NCI-H510A treated with DMSO at 0.1 percent for 48 hours (cell line): Measurements from ENCODE around the gene FIG4.
"Not testable (repeated sequence)": the region's sequence is repeated elsewhere in the genome, so short reads cannot be mapped to it uniquely, and the experiment has no call there.

Source experiments
- DNase-seq: peaks from one replicate; lab custom pipeline; 2025; lab: John Stamatoyannopoulos, UW

FIG4 gene

DNA sequence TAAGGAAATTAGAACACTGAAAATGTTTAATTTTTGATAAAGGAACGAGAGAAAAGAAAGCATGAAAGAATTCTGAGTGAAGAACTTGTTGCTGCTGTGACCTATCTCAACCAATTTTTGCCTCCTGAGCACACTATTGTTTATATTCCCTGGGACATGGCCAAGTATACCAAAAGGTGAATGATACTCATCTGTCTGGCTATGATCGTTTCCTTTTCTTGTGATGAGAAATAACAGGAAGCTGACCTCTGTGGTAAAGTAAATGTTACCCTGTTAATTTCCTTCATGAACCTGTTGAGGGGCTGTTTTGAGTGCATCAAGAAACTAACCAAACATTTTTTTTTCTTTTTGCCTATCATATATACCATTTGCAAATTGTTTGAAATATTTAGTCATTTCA, 69.1 kb downstream of the FIG4 start:
- DNase-seq = no peak

DNA sequence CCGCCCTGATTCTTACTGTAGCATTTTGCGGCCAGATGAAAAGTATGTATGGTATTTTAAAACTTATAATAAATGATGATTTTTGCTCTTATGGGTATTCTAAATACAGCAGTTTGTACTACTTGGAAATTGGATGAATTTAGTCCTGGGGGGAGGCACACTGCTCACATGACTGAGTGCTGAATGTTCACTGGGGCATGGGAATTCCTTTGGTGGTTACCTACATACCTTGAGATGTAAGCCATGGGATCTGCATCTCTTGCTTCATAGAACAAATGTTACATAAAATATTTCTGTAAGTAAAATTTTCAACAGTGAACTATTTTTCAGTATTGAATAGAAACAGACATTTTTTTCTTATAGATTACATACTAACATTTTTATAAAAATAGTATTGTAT, 71.1 kb downstream of the FIG4 start:
- no peak for DNase-seq

DNA sequence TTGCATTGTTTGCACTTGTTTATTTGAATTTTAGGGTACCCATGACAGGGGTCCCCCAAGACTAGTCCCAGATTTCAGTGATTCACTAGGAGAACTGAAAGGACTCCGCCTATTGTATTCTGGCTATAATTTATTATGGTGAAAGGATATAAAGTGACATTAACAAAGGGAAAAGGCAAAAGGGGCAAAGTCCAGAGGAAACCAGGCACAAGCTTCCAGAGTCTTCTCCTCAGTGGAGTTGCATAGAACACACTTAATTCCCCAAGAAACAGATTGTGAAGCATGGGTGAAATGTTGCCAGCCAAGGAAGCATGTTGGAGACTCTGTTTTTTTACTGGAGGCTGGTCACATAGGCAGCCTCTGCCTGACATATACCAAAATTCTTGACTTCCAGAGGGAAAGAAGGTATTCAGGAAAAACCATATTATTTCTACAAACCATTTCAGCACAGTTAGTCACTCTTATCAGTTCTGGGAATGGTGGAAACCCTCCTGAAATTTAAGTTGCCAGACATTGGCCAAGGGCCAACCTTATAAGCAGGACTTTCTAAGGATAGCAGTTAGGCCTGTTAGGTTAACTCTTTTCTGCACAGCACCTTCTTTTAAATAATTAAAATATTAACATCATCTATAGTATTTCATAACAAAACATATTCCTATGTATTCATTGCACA, 71.8 kb downstream of the FIG4 start:
- DNase-seq = no peak

DNA sequence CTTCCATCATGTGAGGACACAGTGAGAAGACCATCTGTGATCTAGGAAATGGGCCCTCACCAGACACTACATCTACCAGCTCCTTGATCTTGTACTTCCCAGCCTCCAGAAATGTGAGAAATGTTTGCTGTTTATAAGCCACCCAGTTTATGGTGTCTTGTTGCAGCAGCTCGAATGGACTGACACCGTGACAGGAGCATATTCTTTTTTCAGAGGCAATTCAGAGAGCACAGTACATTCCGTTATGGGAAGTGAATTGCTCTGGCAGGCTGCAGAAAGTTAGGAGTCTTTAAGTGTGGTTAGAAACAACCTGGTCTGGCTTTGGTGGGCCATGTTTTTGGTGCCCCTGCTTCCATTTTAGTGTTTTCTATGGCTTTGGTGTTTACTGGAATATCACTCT, 75.1 kb downstream of the FIG4 start:
- no peak for DNase-seq

DNA sequence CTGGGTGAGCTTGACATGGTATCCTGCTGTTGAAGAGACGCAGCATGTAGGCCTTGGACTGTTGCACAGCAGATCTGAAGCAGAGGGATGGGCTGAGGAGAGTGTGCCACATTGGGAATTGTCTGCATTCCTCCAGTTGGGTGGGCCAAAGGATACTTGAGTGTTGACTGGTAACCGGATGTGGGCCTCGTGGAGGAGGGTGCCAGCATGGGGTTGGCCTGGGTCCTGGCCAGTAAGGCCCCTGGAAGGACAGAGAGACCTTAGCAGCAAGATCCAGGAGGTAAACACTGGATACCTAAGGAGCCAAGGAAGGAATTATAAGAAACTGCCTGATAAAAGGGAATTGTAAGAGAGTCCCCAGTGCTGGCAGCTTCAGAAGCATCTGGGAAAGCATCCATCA, 76.9 kb downstream of the FIG4 start:
- DNase-seq = no peak

DNA sequence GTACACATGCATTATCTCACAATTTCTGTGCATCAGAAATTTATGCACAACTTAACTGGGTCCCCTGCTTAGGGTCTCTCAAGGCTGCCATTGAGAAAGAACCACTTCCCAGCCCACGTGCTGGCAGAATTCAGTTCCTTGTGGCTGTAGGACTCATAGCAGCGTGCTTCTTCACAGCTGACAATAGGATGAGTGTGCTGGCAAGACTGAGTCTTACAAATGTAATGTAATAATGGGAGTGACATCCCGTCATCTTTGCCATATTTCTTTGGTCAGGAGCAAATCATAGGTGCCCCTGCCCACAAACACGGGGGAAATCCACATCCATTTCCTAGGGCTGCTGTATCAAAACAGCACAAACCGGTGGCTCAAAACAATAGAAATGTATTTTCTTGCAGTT, 77.4 kb downstream of the FIG4 start:
- no peak for DNase-seq

DNA sequence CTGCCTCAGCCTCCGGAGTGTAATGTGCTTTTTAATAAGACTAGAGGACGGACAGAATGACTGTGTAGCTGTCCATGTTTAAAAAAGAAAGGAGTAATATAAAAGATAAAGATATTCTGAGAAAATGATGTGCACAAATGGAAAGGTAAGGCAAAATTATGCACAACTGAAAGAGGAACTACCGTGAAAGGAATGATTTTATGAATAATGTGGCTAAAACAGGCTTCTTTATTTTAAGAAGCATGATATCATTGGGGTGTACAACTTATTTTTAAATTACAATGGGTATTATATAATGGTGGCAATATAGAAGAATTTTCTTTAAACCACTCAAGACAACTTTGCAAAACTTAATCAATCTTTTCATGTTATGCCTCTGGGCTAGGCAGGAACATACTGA, 78.1 kb downstream of the FIG4 start:
- no peak for DNase-seq

DNA sequence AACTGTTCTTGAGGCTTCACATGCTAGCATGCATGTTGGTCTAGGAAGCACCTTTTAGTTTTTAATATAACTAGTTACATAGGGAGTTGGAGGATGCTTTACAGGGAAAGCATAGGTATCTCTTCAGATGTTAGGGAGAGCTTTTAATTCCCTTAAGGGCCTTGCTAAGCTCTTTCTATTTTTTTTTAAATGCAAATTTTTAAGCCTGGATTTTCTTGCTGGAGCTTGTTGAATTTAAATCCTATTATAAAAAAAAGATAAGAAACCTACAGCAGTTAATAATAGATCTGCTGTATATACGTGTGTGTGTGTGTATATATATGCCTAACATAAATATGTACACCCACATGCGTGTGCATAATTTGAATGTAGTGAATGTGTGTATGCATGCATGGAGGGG, 79.0 kb downstream of the FIG4 start:
- DNase-seq = no peak

DNA sequence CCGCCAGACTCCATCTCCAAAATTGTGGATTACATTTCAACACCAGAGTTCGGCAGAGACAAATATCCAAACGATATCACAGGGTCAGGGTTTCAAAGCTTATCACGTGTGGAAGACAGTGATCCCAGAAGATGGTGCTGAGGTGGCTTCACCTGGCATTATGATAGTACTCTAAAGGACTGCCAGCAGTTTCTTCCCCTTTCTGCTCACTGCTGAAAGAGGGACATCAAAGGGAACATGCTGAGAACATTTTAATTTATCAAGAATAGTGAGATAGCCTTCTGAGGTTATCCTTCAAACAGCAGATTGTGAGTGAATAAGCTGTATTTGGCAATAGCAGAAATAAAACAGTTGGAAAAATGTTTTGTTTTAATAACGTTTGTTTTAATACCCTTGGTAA, 79.7 kb downstream of the FIG4 start:
- no peak for DNase-seq

DNA sequence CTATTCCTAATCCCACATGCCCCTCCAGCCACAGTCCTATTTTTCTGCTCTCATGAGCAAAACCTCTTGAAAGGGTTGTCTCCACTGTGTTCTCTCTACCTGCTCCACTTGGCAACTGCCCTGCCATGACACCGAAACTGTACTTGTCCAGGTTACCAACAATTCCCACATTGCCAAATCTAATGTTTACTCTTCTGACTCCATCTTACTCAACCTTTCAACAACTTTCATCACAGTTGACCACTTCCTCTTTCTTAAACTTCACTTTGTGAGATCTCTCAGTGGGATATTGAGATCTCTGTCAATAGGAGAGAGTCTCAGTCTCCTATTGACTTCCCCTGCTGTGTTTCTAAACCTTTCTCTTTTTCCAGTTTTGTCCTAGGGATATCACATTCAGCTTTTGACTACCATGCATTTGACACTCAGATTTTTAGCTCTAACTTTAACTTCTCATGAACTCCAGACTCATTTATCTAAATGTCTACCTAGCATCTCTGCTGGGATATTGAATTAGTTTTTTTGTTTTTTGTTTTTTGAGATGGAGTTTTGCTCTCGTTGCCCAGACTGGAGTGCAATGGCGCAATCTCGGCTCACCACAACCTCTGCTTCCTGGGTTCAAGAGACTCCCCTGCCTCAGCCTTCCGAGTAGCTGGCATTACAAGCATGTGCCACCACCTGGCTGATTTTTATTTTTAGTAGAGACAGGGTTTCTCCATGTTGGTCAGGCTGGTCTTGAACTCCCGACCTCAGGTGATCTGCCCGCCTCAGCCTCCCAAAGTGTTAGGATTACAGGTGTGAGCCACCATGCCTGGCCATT, 81.1 kb downstream of the FIG4 start:
- not testable (repeated sequence) for DNase-seq

DNA sequence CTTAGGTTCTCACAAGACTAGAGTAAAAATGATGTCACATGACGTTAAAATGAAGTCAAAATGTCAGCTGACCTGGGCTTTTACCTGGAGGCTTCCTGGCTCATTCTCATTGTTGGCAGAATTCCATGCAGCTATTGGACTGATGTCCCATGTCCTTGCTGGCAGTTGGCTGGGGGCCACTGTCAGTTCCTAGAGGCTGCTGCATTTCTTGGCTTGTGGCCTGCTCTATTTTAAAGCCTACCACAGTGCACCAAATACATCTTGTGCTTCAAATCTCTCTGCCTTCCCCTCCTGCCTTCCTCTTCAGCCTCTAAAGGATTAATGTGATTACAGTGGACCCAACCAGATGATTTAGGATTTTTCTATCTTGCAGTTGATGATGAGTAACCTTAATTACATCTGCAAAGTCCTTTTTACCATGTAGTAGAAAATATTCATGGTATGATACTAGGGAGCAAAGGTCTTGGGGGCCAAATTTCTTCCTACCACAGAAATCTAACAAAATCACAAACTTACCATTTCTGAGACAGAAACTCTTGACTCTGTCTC, 81.9 kb downstream of the FIG4 start:
- no peak for DNase-seq

DNA sequence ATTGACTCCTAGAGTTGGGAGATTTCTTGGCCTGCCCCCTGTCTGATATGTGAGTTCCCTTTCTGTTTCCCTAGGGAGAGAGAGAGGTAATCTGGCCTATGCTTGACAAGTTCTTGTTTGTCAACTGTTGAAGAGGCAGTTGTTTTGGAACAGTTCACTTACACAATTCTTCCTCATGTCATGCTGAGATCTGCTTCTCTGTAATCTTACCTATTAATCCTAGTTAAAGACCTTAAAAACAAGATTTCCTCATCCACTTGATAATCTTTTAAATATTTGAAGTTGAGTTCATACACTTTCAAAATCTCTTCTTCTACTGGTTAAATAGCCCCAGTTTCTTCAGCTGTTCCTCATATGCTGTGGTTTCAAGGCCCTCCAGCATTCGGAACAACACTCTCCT, 89.9 kb downstream of the FIG4 start:
- DNase-seq = no peak

DNA sequence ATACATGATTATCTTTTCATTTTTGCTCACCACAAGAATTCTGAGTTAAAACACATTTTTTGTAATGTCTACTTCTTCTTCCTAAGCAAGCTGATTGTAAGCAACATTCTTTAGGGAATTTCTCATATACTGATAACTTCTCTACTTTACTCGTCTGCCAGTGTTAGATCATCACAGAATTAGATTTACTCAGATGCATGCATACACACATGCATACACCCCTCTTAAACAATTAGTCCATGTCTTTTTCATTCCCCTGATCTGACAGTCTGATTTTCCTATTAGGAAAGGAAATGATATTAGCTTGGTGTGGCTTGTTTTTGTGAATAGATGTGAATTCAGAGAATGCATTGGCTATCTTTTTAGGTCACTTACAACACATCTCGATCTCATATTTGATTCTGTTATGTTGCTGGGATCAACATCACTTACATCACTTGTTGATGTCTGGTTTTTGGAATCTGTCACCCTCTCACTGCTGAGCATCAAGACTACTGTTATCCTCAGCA, 91.4 kb downstream of the FIG4 start:
- DNase-seq = no peak

DNA sequence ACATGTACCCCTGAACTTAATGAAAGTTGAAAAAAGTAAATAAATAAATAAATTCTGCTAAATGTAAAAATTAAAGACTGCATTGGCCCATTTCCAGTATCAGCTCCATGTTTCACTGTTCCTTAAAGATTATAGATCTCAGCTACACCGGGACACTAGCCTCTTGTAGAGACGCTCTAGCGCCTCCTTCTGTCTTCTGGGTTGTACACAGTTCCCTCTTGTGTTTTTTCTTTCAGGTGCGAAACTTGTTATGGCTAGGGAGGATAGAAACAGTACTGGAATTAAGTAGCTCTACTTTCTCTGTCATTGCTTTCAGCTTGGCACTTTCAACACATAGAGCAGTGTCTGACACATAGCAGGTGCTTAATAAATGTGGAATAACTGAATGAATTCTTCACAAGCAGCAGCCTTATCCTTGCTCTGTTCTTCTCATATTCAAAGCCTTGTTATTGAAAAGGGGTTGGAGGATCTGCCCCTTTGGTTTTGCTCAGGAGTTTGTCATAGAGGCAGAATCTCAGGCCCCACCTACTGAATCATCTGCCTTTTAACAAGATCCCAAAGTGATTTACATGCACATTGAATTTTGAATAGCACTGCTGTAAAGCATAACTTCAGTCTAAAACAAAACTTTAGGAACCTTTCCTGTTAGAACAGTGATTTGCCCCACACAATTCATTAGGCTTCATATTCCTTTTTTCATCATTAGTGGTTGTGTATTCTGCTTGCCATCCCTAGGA, 92.3 kb downstream of the FIG4 start:
- DNase-seq = no peak

DNA sequence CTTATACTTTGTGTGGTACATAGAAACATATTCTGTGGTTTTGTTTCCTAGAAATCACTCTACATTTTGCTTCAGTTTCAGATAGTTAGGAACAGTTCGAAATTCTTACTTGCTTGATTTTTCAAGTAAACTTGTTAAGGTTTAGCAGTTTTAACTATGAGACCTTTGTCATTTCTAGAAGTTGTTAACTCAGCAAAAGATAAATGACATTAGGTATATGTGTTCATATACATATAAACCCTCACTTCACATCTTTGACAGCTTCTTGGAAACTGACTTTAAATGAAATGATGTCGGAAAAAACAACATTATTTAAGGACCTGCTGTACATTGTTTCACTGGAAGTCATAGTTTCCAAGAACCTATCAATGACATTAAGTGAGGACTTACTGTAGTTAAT, 96.2 kb downstream of the FIG4 start:
- DNase-seq = no peak

DNA sequence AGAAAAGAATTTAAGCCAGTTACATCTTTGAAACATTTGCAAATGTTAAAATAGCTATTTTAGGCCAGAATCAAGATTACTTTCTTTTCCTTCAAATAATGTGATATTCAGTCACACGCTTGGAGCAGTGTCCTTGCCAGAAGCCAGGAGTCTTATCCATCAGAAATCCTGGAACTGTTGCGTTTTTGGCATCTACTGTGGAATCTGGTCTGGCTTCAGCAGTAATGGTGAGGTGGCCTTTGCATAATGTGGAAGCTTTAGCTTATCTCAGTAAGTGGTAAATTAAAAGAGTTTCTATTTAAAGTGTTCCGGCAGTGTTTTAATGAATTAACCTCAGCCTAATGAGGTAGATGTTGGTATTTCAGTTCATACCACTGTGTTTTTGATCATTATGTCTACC, 97.6 kb downstream of the FIG4 start:
- no peak for DNase-seq

DNA sequence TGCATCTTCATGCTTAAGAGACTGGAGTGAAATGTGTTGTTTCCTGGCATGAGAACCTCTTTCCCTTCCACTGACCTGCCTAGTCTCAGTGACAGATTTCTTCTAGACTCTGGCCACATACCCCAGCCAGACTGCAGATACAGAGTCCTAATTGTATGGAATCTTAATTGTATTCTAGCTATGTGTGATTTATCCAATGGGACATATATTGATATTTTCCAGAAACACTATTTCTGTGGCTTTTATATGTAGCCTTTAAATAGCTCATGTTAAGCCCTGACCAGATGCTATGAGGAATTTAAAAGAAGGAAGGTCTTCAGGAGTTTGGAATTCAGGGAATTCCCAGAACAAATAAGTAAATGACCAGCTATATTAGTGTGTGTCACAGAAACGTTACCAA, 99.0 kb downstream of the FIG4 start:
- DNase-seq = no peak

DNA sequence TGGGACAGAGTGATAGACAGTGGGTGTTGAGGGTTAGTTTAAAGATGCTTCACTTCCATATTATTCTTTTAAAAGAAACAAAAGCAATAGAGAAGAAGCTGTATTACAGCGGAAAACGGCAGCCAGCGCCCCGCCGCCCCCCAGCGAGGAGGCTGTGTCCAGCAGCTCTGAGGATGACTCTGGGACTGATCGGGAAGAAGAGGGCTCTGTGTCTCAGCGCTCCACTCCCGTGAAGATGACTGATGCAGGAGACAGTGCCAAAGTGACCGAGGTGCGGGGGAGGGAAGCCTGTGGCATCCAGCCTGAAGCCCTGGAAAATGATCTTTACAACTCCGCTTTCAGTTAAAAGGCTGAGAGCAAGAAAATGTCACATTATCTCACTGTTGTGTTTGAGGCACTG, 100.2 kb downstream of the FIG4 start:
- no peak for DNase-seq

DNA sequence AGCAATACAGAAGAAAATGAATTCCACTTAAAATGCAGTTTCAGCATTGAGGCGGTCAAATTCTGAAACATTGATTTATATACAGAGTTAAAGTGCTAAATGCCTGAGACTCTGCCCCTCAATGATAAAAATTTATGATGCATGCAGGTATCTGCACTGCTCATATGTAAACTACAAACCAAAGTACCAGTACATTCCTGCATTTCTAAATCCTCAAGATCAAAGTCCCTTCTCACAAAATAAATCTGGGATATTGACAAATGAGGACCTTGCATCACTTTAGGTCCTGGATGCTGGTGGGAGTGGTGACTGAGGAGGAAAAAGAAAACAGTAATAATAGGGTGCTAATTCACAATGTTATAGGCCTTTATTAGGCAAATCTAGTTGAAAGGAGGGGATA, 101.9 kb downstream of the FIG4 start:
- no peak for DNase-seq

DNA sequence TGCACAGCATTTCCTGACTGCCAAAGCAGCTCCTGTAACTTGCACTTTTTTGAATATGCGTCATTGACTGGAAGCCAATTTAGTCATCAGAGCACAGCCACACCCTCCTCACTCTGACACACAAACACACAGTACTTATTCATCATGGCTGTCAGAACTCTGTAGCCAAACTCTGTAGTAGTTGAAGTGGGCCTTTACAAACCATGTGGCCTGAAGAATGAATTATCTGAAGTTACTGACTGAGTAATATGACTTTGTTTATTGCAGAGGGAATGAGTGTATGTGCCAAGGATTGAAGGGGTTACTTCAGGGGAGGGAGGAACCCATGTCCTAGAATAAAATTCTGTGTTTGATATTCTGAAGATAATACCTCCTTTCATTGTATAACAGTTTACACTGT, 102.7 kb downstream of the FIG4 start:
- no peak for DNase-seq

DNA sequence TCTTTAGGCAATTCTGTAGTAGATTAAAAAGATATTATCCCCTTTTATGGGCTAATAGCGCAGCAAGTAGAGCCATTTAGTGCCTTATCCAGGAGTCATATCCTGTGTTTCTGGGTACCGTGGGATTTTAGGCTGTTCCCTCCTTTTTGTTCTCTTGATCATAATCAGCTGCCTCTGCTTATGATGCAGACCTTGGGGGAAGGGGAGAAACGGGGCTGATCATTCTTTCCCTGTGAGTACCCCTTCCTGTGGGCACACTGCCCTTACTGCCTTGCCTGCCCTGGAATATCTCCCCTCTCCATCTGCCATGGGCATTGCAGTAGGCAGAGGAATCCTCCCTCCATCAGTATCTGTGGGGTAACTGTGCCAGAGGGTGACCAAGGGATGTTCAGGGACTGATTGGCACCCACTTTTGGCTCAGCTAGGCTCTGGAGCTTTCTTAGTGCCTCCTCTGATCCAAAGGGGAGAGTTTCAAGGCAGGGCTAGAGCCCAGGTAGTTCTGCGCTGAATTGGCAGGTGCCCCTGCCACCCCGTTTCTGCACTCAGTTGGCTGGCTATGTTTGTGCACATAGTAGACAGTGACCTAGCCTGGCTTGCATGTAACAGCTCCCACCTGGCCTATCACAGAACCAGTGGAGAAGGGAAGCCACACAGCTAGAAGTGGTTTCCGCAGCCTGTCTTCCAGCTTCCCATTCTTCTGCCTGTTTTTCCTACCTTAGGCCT, 103.3 kb downstream of the FIG4 start:
- no peak for DNase-seq

DNA sequence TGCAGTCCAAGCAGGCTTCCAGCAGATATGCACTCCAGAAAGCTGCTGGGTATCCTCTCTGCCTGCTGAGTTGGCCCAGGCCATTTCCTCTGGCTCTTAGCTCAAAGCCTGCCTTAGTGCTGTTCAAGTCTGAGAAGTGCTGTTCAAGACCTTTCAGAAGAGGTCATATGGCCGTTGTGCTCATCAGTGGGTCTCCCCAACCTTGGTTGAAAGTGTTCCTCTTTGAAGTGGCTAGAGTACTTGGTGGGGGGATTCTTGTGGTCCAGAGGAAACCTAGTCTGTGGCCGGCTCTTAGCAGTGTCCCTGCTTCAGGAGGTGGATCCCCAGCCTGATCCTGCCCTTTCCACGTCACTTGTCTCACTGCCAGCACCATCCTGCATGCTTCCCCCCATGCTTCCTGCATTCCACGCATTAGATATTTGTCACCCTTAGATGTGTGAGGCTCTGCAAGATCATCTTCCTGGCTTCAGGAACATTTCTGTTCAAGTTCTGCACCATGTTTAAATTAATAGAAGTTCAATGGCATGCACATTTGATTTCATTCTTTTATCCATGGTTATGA, 105.0 kb downstream of the FIG4 start:
- DNase-seq = no peak
